DMS 273 treated with DMSO at 0.1 percent for 48 hours (cell line): ENCODE results near the gene ROBO3.
A peak's percentile ranks its signal among the peaks of the same experiment; 100 is the strongest.

Experiments used
- DNase-seq: peaks from one replicate; lab custom pipeline; 2025; lab: John Stamatoyannopoulos, UW

The ROBO3 gene

GRCh38 chr11:124875943-124876817 is 10.9 kb downstream of the ROBO3 start:
- DNase-seq = peak; percentile 64

GRCh38 chr11:124876818-124877630 is 11.8 kb downstream of the ROBO3 start:
- DNase-seq = no peak

GRCh38 chr11:124877631-124877909 is 12.3 kb downstream of the ROBO3 start:
- no peak for DNase-seq

GRCh38 chr11:124877910-124878758 is 12.9 kb downstream of the ROBO3 start:
- no peak for DNase-seq

GRCh38 chr11:124878759-124879492 is 13.7 kb downstream of the ROBO3 start:
- DNase-seq = no peak

- DNase-seq = no peak
Observed at GRCh38 chr11:124879493-124880289, 14.5 kb downstream of the ROBO3 start.

GRCh38 chr11:124880290-124880611 is 15.0 kb downstream of the ROBO3 start:
- no peak for DNase-seq

- DNase-seq = no peak
Observed at GRCh38 chr11:124880958-124881357, 15.7 kb downstream of the ROBO3 start.

GRCh38 chr11:124882339-124883071 is 17.3 kb downstream of the ROBO3 start:
- no peak for DNase-seq

- DNase-seq = no peak
Observed at GRCh38 chr11:124884340-124884739, 19.1 kb downstream of the ROBO3 start.

- DNase-seq = no peak
Observed at GRCh38 chr11:124884869-124885479, 19.7 kb downstream of the ROBO3 start.

- DNase-seq = no peak
Observed at GRCh38 chr11:124886476-124886875, 21.2 kb downstream of the ROBO3 start.

GRCh38 chr11:124886978-124887666 is 21.9 kb downstream of the ROBO3 start:
- no peak for DNase-seq

- no peak for DNase-seq
Observed at GRCh38 chr11:124887667-124888013, 22.4 kb downstream of the ROBO3 start.

GRCh38 chr11:124889191-124890091 is 24.2 kb downstream of the ROBO3 start:
- no peak for DNase-seq

GRCh38 chr11:124890151-124890550 is 24.9 kb downstream of the ROBO3 start:
- DNase-seq = no peak

- DNase-seq = no peak
Observed at GRCh38 chr11:124890683-124891372, 25.6 kb downstream of the ROBO3 start.
